Osteocyte (in vitro differentiated cells): ENCODE measurements around the gene SMIM14. TPM values are rescaled to one million over a fixed set of nuclear protein-coding genes. Genes with fewer than 3 reads are reported as not detected.

ENCODE experiments used
- DNase-seq: peaks from one replicate; pipeline ENCODE4 v3.0.0; 2021; ENCODE audit warnings: mixed read lengths; ENCODE audit not compliant: unreplicated experiment; ENCODE audit errors: extremely low spot score
- H3K27ac Mint-ChIP-seq: one replicate; pipeline ENCODE4 v1.8.0; 2021; ENCODE audit warnings: mild to moderate bottlenecking, mixed read lengths; ENCODE audit not compliant: unreplicated experiment
- H3K27me3 Mint-ChIP-seq: one replicate; pipeline ENCODE4 v1.8.0; 2021; ENCODE audit warnings: mixed read lengths; ENCODE audit not compliant: unreplicated experiment
- H3K36me3 Mint-ChIP-seq: one replicate; pipeline ENCODE4 v1.8.0; 2021; ENCODE audit warnings: mixed read lengths; ENCODE audit not compliant: unreplicated experiment
- H3K4me1 Mint-ChIP-seq: one replicate; pipeline ENCODE4 v1.8.0; 2021; ENCODE audit warnings: mixed read lengths; ENCODE audit not compliant: unreplicated experiment
- H3K4me3 Mint-ChIP-seq: one replicate; pipeline ENCODE4 v1.8.0; 2021; ENCODE audit warnings: mild to moderate bottlenecking, moderate library complexity, mixed read lengths; ENCODE audit not compliant: unreplicated experiment
- H3K9me3 Mint-ChIP-seq: one replicate; pipeline ENCODE4 v1.8.0; 2021; ENCODE audit warnings: mixed read lengths; ENCODE audit not compliant: unreplicated experiment
- CTCF ChIP-seq: fragments of 200-600 bp; sonication (generic); IDR thresholded peaks from 2 replicates; pipeline ENCODE4 v1.5.0; 2021; ENCODE audit warnings: antibody characterized with exemption, mild to moderate bottlenecking, moderate library complexity
- total RNA-seq: library from RNA; stranded (reverse); gene quantifications from 2 replicates; pipeline ENCODE4 v1.2.1, GENCODE V29; 2021

The SMIM14 gene
- total RNA-seq, 1 donor from 2014 or later, result 67.1 TPM

GRCh38 chr4:39609454-39609931 lies 29.2 kb downstream of the SMIM14 start:
- Mint-ChIP-seq H3K27ac (peak overlapping the region; percentile 76), H3K9me3 (peaks cover 4% of the 10 kb centered on the region), H3K27me3 (no peaks in the 10 kb centered on the region), H3K4me3 (no peak overlapping the region), H3K36me3 (peaks cover 35% of the 10 kb centered on the region), H3K4me1 (peaks cover 44% of the 10 kb centered on the region)
- no peak for DNase-seq
- no peak for TF ChIP-seq CTCF

- peak overlapping the region; percentile 76 for H3K27ac Mint-ChIP-seq
- peaks cover 4% of the 10 kb centered on the region for H3K9me3 Mint-ChIP-seq
- no peak overlapping the region for H3K4me3 Mint-ChIP-seq
- peaks cover 36% of the 10 kb centered on the region for H3K4me1 Mint-ChIP-seq
- peaks cover 37% of the 10 kb centered on the region for H3K36me3 Mint-ChIP-seq
- TF ChIP-seq CTCF, result no peak
- DNase-seq, result no peak
- no peaks in the 10 kb centered on the region for H3K27me3 Mint-ChIP-seq
Measured at GRCh38 chr4:39608451-39608850, 30.2 kb downstream of the SMIM14 start.

- Mint-ChIP-seq H3K4me1 (peaks cover 19% of the 10 kb centered on the region), H3K27ac (no peak overlapping the region), H3K9me3 (peaks cover 4% of the 10 kb centered on the region), H3K27me3 (no peaks in the 10 kb centered on the region), H3K36me3 (peaks cover 44% of the 10 kb centered on the region), H3K4me3 (no peak overlapping the region)
- DNase-seq, result no peak
- no peak for TF ChIP-seq CTCF
Measured at GRCh38 chr4:39606747-39607146, 31.9 kb downstream of the SMIM14 start.

GRCh38 chr4:39597695-39598381 lies 40.8 kb downstream of the SMIM14 start:
- Mint-ChIP-seq H3K9me3 (no peaks in the 10 kb centered on the region), H3K4me3 (no peak overlapping the region), H3K4me1 (peaks cover 22% of the 10 kb centered on the region), H3K27me3 (no peaks in the 10 kb centered on the region), H3K27ac (peak overlapping the region; percentile 56), H3K36me3 (peaks cover 43% of the 10 kb centered on the region)
- TF ChIP-seq CTCF, result no peak
- no peak for DNase-seq

GRCh38 chr4:39596971-39597370 lies 41.7 kb downstream of the SMIM14 start:
- H3K36me3 Mint-ChIP-seq, result peaks cover 38% of the 10 kb centered on the region
- H3K4me1 Mint-ChIP-seq, result peaks cover 22% of the 10 kb centered on the region
- TF ChIP-seq CTCF, result no peak
- H3K27me3 Mint-ChIP-seq, result no peaks in the 10 kb centered on the region
- H3K27ac Mint-ChIP-seq, result peak overlapping the region; percentile 56
- no peak for DNase-seq
- no peak overlapping the region for H3K4me3 Mint-ChIP-seq
- H3K9me3 Mint-ChIP-seq, result no peaks in the 10 kb centered on the region
